ENCODE results near the gene RNF212. TPM values are rescaled to one million over a fixed set of nuclear protein-coding genes. Genes with fewer than 3 reads are reported as not detected.

RNF212 gene
- total and polyA plus RNA-seq, 9 of the 15 experiments (the other 6 are each of a cell fraction or from before 2014, with no cell fraction given) = 0.04 TPM; not detected in 8

DNA sequence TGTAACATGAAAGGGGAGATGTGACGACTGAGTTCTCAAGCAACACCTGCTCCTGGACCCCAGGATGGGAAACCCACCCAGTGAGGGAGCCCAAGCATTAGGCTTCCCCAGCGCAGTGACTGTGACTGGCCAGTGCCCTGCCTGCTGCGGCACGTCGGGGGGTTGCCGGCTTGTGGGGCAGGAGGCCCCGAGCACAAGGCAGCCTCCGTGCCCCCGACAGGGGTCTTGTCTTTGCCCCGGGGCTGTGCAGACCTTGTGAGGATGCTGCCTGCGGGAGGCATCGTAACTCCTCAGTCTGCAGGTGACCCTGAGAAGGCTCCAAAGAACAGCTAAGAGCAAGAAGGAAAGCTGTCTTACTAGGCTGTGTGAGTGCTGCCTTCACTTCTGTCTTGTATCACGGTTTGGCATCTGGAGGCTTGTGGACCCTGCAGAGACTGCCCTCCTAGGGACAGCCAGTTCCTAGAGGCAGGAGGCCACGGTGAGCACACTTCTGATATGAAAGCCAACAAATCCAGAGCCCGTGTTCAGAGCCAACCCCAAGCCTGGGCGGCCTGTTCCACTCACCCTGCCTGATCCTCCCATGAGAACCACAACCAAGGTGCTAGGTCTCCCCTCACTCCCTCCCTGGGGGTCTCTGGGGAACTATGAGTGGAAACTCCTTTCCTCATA is 54.2 kb downstream of the RNF212 start:
- no peak overlapping the region for H3K4me3 ChIP-seq
- in situ Hi-C loops (cut with MboI) = no loop called here
- FAIRE-seq = no peak
- H2AFZ ChIP-seq (ENCODE audit: low read depth, low read length) = no peak overlapping the region
- 3% methylated on average over 15 of the region's 16 CpGs for WGBS (ENCODE audit: insufficient coverage, low coverage, missing lambda C conversion rate)
- ATAC-seq = no peak; the same call in 2 of the 3 replicates
- no peak overlapping the region for H3K4me2 ChIP-seq (ENCODE audit: insufficient read depth, low read length)
- no peak overlapping the region for H3K27ac ChIP-seq (ENCODE audit: extremely low read depth, low read depth, low read length)
- CTCF ChIA-PET (ENCODE audit: low intra/inter-chr PET ratio) = no interaction called here
- POLR2A ChIA-PET = interaction anchor here (1.5 kb wide), 1 partner anchor 13 kb away, joined by 4 read pairs; no protein-coding TSS in a partner anchor
- no peak for TF ChIP-seq MXI1 (IDR thresholded peaks at IDR 0.05; ENCODE audit: low read depth, low read length)
- TF ChIP-seq FOXK1 (CRISPR knock-in tag; IDR thresholded peaks at IDR 0.05; ENCODE audit: borderline replicate concordance) = no peak
- no peak for TF ChIP-seq ZNF175 (CRISPR knock-in tag; IDR thresholded peaks at IDR 0.05; ENCODE audit: low read depth)
- TF ChIP-seq EZH2 (IDR thresholded peaks at IDR 0.05; ENCODE audit: borderline replicate concordance, low read depth, low read length) = peak; percentile 78; the same call in 1 of the 2 replicates
- TF ChIP-seq NFATC3 (IDR thresholded peaks at IDR 0.05) = no peak
- H4K20me1 ChIP-seq (replicated peaks; ENCODE audit: control insufficient read depth, insufficient read depth, low read length) = no peaks in the 10 kb centered on the region
- H3K9me3 ChIP-seq (replicated peaks; ENCODE audit: control insufficient read depth, insufficient read depth, low read depth, low read length) = peaks cover 3% of the 10 kb centered on the region; the same call in 1 of the 2 replicates
- intact Hi-C loops (cut with micrococcal nuclease) = no loop called here
- no peaks in the 10 kb centered on the region for H3K36me3 ChIP-seq (ENCODE audit: control insufficient read depth, insufficient read depth, low read length)
- BruUV-seq (replicated peaks) = no TSS peak
- H3K79me2 ChIP-seq (ENCODE audit: control insufficient read depth, insufficient read depth, low read length) = no peaks in the 10 kb centered on the region
- no peaks in the 10 kb centered on the region for H3K9me1 ChIP-seq (ENCODE audit: control insufficient read depth, insufficient read depth, low read length)
- peaks cover 54 to 72% of the 10 kb centered on the region in 2 experiments for H3K27me3 ChIP-seq (ENCODE audit: control insufficient read depth in 2 of 2, insufficient read depth in 2 of 2, low read length in 2 of 2)
- DNase-seq (ENCODE audit: extremely low read depth in 1 of 4, low spot score in 3 of 4) = no peak
- H3K9ac ChIP-seq (ENCODE audit: insufficient read depth in 1 of 2, low read depth in 2 of 2, low read length in 2 of 2) = no peak overlapping the region
- H3K4me1 ChIP-seq (replicated peaks in 1 of 2; ENCODE audit: control insufficient read depth in 2 of 2, insufficient read depth in 2 of 2, low read length in 2 of 2) = peaks cover 3 to 27% of the 10 kb centered on the region in 2 experiments; a peak in 2 of 5 replicates

All from K562 (cell line).